ENCODE data around the gene ESYT2.

DNA sequence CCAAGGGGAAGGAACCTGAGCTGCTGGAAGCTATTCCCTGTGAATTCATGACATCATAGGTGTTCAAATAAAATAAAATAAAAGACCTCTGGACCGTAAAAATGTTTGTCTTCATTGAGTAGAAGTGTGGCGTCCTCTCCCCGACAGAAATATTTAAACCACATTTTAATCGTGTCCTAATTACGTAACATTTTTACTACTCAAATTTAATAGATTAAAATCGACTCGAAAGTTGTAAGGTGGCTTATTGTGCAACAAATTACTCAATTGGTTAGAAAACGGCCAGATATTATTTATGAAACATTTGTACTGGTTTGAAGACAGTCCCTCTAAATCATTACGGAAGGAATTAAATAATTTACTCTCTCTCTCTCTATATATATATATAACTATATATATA lies 109.2 kb downstream of the ESYT2 start:
- TF ChIP-seq GATA3 (IDR thresholded peaks at IDR 0.05; ENCODE audit: low read depth, low read length): no peak
- TF ChIP-seq GATA2 (IDR thresholded peaks at IDR 0.05; ENCODE audit: low read depth, low read length): no peak

All from SH-SY5Y (cell line).